PFSK-1 (cell line): Measurements from ENCODE around the gene SERHL2.
A peak's percentile ranks its signal among the peaks of the same experiment; 100 is the strongest.

ENCODE experiments used
- FOXP2 ChIP-seq: optimal IDR thresholded peaks from 2 replicates; pipeline ENCODE3; 2011; ENCODE audit warnings: borderline replicate concordance, control low read depth, inconsistent platforms; ENCODE audit not compliant: insufficient read depth; ENCODE audit errors: extremely low read length, extremely low read depth
- POLR2AphosphoS5 ChIP-seq: IDR thresholded peaks from 2 replicates; pipeline ENCODE4 v1.6.1; 2012; ENCODE audit warnings: low read depth, mild to moderate bottlenecking, control low read depth, low read length, moderate library complexity
- SIN3A ChIP-seq: IDR thresholded peaks from 2 replicates; pipeline ENCODE4 v1.6.1; 2012; ENCODE audit warnings: mild to moderate bottlenecking, low read length, moderate library complexity, borderline replicate concordance; ENCODE audit not compliant: insufficient read depth
- TAF1 ChIP-seq: IDR thresholded peaks from 2 replicates; pipeline ENCODE4 v1.6.1; 2012; ENCODE audit warnings: low read length, control low read depth, borderline replicate concordance; ENCODE audit not compliant: insufficient read depth
- TF ChIP-seq, protein P1 (sequence below), 2 experiments: IDR thresholded peaks; 2 replicates each; pipeline versions ENCODE4 v1.6.1 to v1.8.0; 2011 to 2012; ENCODE audit warnings: low read depth in 2 of 2, low read length in 2 of 2, control low read depth in 1 of 2, inconsistent platforms in 1 of 2, mild to moderate bottlenecking in 1 of 2, moderate library complexity in 1 of 2; ENCODE audit not compliant: insufficient read depth in 1 of 2

Gene SERHL2

DNA sequence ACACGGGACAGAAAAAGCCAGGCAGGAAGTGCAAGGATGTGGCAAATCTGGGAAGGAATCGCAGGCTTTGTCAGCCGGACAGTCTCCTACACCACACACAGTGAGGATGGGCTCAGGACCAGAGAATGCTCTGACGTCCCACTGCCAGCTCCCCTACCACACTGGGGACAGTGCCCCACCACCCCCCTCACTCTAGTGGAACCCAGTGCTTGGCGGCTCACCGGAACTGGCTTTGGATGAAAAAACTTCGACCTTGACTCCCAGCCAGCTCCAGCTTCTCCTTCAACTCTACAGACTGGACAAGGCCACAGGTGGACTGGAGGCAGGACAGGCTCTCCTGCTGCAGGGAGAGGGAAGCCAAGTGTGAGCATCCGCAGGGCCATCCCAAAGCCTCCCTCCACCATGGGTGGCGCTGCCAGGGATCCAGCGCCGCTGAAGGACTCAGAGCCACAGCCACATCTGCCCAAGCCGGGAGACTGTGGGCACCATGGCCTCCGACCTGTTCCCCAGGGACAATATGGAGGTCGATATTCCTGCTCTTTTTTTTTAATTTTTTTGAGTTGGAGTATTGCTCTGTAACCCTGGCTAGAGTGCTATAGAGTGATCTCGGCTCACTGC lies 24.0 kb downstream of the SERHL2 start:
- no peak for TF ChIP-seq SIN3A
- TF ChIP-seq, protein P1, sequence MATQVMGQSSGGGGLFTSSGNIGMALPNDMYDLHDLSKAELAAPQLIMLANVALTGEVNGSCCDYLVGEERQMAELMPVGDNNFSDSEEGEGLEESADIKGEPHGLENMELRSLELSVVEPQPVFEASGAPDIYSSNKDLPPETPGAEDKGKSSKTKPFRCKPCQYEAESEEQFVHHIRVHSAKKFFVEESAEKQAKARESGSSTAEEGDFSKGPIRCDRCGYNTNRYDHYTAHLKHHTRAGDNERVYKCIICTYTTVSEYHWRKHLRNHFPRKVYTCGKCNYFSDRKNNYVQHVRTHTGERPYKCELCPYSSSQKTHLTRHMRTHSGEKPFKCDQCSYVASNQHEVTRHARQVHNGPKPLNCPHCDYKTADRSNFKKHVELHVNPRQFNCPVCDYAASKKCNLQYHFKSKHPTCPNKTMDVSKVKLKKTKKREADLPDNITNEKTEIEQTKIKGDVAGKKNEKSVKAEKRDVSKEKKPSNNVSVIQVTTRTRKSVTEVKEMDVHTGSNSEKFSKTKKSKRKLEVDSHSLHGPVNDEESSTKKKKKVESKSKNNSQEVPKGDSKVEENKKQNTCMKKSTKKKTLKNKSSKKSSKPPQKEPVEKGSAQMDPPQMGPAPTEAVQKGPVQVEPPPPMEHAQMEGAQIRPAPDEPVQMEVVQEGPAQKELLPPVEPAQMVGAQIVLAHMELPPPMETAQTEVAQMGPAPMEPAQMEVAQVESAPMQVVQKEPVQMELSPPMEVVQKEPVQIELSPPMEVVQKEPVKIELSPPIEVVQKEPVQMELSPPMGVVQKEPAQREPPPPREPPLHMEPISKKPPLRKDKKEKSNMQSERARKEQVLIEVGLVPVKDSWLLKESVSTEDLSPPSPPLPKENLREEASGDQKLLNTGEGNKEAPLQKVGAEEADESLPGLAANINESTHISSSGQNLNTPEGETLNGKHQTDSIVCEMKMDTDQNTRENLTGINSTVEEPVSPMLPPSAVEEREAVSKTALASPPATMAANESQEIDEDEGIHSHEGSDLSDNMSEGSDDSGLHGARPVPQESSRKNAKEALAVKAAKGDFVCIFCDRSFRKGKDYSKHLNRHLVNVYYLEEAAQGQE (IDR thresholded peaks at IDR 0.05; ENCODE audit: insufficient read depth in 1 of 2, low read depth in 2 of 2, low read length in 2 of 2): no peak
- TF ChIP-seq POLR2AphosphoS5: no peak
- no peak for TF ChIP-seq TAF1
- TF ChIP-seq FOXP2: no peak

DNA sequence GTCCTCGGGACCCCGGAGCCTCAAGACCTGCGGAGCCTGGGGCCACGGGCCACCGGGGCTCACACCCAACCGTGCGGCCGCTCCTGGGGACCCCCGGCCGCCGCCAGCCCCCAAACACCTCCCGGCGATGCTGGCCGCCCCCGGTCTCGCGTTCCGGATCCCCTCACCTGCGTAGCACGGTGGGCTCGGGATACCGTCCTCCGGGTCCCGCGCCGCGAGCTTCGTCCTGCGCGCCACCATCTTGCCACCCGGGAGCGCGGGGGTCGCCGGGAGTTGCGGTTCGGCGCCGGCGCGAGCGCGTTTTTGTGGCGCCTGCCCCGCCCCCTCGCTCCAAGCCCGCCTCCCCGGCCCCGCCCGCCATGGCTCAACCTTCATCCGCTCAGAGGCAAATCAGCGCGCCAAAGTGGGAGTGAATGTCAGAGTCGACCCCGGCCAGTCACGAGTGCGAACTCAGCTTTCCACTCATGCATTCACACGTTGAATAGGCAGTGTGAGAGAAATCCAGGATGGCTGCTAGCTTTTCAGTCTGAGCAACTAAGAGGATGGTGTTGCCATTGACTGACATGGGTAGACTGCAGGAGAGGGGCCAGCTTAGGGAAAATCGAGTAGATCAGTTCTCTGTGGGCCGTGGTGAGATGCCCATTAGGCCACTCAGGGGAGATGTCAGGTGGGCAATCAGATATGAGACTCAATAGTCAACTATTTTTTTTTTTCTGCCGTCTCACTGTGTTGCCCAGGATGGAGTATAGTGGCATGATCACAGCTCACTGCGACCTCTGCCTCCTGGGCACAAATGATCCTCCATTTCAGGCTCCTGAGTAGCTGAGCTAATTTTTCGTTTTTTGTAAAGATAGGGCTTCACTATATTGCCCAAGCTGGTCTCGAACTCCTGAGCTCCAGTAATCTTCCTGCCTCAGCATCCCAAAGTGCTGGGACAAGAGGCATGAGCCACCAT lies 28.3 kb downstream of the SERHL2 start:
- TF ChIP-seq, protein P1 (IDR thresholded peaks at IDR 0.05; ENCODE audit: insufficient read depth in 1 of 2, low read depth in 2 of 2, low read length in 2 of 2): no peak
- TF ChIP-seq POLR2AphosphoS5 (peak; percentile 83), TAF1 (peak; percentile 60; the same call in 1 of the 2 replicates), SIN3A (no peak), FOXP2 (no peak)

DNA sequence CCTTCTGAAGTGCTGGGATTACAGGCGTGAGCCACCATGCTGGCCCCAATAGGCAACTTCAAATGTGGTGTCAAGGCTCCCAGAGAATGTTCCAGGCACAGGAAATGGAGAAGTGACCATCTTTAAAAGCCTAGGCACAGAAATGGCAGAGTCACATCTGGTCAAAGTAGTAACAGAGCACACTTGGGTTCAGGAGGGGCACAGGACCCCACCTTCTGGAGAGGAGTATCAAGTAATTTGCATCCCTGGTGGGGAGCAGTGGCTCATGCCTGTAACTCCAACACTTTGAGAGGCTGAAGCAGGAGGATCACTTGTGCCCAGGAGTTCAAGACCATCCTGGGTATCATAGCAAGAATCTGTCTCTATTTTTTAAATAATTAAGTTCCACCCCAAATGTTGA lies 29.2 kb downstream of the SERHL2 start:
- TF ChIP-seq POLR2AphosphoS5 (no peak), FOXP2 (no peak), TAF1 (no peak), SIN3A (no peak)
- TF ChIP-seq, protein P1 (IDR thresholded peaks at IDR 0.05; ENCODE audit: insufficient read depth in 1 of 2, low read depth in 2 of 2, low read length in 2 of 2): no peak

DNA sequence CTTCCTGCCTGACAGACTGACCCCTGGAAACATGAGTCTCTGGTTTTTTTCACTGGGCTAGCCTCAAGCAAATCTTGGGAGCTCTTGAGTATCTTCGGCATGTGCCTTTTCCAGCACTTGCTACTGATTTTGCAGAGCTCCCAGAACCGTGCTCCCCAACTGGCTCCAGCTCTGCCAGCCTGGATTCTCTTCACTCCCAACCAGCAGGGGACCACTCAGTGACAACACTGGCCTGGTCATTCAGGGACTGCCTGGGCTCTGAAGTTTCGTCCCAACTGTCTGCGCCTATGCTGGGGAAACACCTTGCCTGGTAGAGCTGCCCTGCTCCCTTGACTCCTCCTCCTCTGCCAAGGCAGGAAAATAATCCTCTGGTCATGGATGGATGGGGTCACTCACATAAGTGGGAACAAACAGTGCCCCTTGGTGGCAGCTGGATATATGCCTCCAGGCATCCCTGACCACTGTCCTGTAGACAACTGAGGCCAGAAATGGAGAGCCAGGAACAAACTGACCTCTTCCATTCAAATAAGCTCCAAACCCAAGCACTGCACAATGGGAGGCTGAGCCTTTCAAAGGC lies 30.7 kb downstream of the SERHL2 start:
- TF ChIP-seq TAF1 (no peak), SIN3A (no peak)

DNA sequence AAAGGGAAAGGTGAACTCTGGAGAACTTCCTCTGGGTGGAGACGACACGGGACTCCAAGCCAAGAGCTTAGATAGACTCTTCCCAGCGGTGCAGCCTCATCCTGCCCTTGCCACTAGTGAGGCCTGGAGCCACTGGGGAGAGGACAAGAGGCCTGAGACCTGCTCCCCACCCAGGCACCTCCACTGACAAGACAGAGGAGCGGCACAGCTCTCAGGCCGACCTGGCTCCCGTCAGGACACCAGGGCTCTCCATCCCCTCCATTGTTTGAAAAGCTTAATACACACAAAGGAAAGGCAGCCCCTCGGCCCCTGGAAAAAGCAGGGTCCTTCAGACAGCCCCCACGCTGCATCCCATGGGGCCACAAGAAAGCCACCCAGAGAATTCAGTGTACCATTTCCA lies 31.3 kb downstream of the SERHL2 start:
- TF ChIP-seq FOXP2 (no peak), POLR2AphosphoS5 (no peak), TAF1 (no peak)
